ENCODE data around the gene ANKRD36B. TPM values are rescaled to one million over a fixed set of nuclear protein-coding genes. Genes with fewer than 3 reads are reported as not detected.
"Not testable (repeated sequence)": the region's sequence is repeated elsewhere in the genome, so short reads cannot be mapped to it uniquely, and the experiment has no call there.

Gene ANKRD36B
- polyA plus RNA-seq, 3 donors from 2014 or later, result 5.5 to 22.7 (median 6.7) TPM

DNA sequence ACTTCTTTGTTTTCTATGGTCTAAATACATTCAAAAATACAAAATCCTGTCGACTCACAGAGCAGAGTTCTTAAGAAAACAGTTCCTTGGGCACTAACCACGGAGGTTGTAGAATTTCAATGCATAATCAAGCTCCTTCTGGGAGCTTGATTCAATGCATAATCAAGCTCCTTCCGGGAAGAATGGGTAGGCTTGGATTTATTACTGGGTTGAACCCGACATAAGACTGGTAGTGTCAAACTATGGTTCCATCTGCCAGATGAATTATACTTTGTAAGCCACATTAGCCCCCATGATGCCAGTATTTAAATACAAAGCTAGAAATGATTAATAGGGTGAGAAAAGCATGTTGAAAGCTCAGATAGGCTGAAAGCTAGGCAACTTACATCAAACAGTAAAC, 94.0 kb downstream of the ANKRD36B start:
- H3K9me3 Mint-ChIP-seq; H3K36me3 Mint-ChIP-seq; DNase-seq; H3K4me1 Mint-ChIP-seq; H3K27ac Mint-ChIP-seq; H3K27me3 Mint-ChIP-seq (ENCODE audit: low read depth in 3 of 3); H3K4me3 Mint-ChIP-seq: not testable (repeated sequence)

DNA sequence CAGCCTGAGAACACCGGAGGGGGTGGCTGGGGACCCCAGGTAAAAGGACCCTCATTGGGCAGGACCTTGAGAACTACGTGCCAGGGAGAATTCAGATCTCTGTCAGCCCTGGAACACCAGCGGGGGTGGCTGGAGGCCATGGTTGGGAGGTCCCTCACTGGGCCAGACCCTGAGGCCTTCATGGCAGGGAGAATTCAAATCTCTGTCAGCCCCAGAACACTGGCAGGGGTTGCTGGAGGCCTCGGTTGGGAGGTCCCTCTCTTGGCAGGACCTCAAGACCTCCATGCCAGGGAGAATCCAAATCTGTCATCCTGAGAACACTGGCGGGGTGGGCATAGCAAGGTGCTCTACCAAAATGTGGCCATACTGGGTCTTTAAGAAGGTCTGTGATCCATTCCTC, 99.5 kb downstream of the ANKRD36B start:
- not testable (repeated sequence) for H3K27ac Mint-ChIP-seq; H3K27me3 Mint-ChIP-seq (ENCODE audit: low read depth in 3 of 3); H3K4me3 Mint-ChIP-seq; H3K4me1 Mint-ChIP-seq; DNase-seq; H3K9me3 Mint-ChIP-seq; H3K36me3 Mint-ChIP-seq

Other genes with a start within 250 kb of the ANKRD36B start
- 100 to 1,000 TPM; 326 to 501 (median 349) TPM for gene COX5B, start 56.2 kb upstream of the ANKRD36B start, polyA plus RNA-seq
- 10 to 100 TPM; 15.3 to 19.3 (median 17.3) TPM for gene ACTR1B, start 74.2 kb upstream of the ANKRD36B start, polyA plus RNA-seq
- gene C2orf92, start 79.8 kb upstream of the ANKRD36B start, polyA plus RNA-seq, result under 1 TPM in 1 of 3 donors, not detected in 2; 0.37 TPM
- 100 to 1,000 TPM; 219 to 329 (median 246) TPM for gene ZAP70, start 123.7 kb upstream of the ANKRD36B start, polyA plus RNA-seq